PC-9 (cell line): ENCODE data around the gene RXRA.

Experiments used
- EZH2 ChIP-seq: fragments of 200-600 bp; sonication (generic); IDR thresholded peaks from 2 replicates; pipeline ENCODE4 v1.8.0; 2017; ENCODE audit warnings: antibody characterized with exemption, low read depth
- TF ChIP-seq, protein P1 (sequence below): fragments of 200-600 bp; sonication (generic); conservative IDR thresholded peaks from 2 replicates; pipeline ENCODE4 v1.6.1; 2017; ENCODE audit warnings: mixed run types, antibody characterized with exemption, mild to moderate bottlenecking, moderate library complexity

DNA sequence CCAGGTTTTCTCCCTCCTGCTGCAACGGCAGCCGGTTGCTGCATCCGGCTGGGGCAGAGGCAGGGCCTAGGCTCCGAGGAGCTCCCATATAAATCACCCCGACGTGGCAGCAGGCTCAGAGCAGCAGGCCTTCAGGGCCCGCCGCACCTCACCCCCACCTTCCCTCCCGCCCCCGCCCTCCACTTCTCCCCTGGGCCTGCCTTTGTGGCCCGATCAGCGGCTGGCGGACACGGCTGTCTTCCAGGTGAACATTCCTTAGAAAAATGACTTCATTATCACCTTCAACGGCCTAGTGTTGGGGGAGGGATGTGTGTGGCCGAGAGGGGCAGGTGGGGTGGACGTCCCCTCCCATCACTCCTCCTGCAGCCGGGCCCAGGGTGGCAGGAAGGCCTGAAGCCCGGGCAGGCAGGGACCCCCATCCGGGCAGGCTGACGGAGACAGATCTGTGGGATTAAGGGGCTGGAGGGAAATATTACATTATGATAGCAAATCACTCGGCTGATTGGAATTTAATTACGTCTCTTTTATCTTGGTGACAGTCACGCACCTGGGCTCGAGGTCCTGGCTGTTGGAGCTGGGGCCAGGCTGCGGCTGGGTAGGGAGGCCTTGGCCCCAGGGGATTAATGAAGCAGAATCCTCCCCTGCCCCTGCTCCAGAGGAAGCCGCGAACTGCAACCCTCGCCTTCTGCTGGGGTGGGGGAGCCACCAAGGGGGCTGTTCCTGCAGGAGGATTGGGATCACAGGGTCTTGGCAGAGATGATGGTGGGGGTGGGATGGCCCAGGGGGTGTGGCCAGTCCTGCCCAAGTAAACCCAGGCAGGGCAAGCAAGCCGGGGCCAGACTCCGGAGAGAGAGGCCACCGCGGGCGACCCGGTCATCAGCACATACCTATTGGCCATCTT, 38.4 kb upstream of the RXRA start:
- TF ChIP-seq, protein P1, sequence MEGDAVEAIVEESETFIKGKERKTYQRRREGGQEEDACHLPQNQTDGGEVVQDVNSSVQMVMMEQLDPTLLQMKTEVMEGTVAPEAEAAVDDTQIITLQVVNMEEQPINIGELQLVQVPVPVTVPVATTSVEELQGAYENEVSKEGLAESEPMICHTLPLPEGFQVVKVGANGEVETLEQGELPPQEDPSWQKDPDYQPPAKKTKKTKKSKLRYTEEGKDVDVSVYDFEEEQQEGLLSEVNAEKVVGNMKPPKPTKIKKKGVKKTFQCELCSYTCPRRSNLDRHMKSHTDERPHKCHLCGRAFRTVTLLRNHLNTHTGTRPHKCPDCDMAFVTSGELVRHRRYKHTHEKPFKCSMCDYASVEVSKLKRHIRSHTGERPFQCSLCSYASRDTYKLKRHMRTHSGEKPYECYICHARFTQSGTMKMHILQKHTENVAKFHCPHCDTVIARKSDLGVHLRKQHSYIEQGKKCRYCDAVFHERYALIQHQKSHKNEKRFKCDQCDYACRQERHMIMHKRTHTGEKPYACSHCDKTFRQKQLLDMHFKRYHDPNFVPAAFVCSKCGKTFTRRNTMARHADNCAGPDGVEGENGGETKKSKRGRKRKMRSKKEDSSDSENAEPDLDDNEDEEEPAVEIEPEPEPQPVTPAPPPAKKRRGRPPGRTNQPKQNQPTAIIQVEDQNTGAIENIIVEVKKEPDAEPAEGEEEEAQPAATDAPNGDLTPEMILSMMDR = no peak
- TF ChIP-seq EZH2 = no peak
